ENCODE data around the gene SLMAP. TPM values are rescaled to one million over a fixed set of nuclear protein-coding genes. Genes with fewer than 3 reads are reported as not detected.

SLMAP gene
- total and polyA plus RNA-seq, 2 of the 13 experiments (the other 11 are each of a cell fraction or from before 2014, with no cell fraction given) = 24.0 to 48.3 TPM

DNA sequence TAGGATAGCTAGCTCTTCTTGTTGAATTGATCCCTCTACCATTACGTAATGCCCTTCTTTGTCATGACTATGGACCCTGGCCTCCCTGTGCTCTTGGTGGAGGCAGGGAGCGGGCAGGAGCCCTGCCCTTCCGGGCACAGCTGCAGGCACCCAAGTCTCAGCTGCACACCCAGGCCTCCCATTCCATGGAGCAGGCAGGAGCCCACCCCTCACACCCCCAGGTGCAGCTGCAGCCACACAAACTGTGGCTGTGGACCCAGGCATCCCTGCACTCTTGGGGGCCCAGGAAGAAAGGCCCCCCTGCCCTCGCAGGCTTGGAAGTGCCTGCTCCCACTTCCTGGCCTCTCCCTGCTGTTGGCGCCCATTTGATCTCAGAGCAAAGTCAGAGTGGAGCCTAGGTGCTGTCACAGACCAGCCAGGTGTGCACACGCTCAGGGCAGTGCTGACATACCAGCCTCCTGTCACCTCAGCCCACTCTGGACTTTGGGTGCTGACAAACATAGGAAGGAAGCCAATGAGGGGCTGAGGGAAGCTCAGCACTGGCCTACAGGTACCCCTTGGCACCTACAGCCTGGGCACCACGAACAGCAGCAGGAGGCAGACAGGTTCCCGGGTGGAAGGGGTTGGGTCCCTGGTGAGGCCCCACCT lies 53.0 kb downstream of the SLMAP start (continued):
- TF ChIP-seq ATF7 (IDR thresholded peaks at IDR 0.05) (peak; percentile 22; the same call in 1 of the 2 replicates), ATF7 (CRISPR knock-in tag; IDR thresholded peaks at IDR 0.05) (0 out of 2 replicates have a peak, but pooled peaks have one; percentile 53), SOX5 (CRISPR knock-in tag; IDR thresholded peaks at IDR 0.05; ENCODE audit: borderline replicate concordance) (0 out of 2 replicates have a peak, but pooled peaks have one; percentile 25), SPEN (CRISPR knock-in tag; IDR thresholded peaks at IDR 0.05; ENCODE audit: low read depth) (0 out of 2 replicates have a peak, but pooled peaks have one; percentile 27), ZEB1 (IDR thresholded peaks at IDR 0.05; ENCODE audit: insufficient replicate concordance, low read depth) (peak; percentile 67), ZMYM3 (CRISPR knock-in tag; IDR thresholded peaks at IDR 0.05) (0 out of 2 replicates have a peak, but pooled peaks have one; percentile 30), ZNF792 (CRISPR knock-in tag; IDR thresholded peaks at IDR 0.05) (no peak), FOXC1 (CRISPR knock-in tag; IDR thresholded peaks at IDR 0.05; ENCODE audit: borderline replicate concordance) (0 out of 2 replicates have a peak, but pooled peaks have one; percentile 14), CEBPG (CRISPR knock-in tag; IDR thresholded peaks at IDR 0.05) (peak; percentile 76), HDAC6 (IDR thresholded peaks at IDR 0.05; ENCODE audit: low read depth, low read length) (no peak), ZNF644 (CRISPR knock-in tag; IDR thresholded peaks at IDR 0.05; ENCODE audit: low read depth) (peak; percentile 78; the same call in 1 of the 2 replicates), MYC (CRISPR knock-in tag; IDR thresholded peaks at IDR 0.05; ENCODE audit: borderline replicate concordance) (0 out of 2 replicates have a peak, but pooled peaks have one; percentile 13), ZBTB8A (CRISPR knock-in tag; IDR thresholded peaks at IDR 0.05; ENCODE audit: borderline replicate concordance, low read depth) (no peak)
- TF ChIP-seq, protein P1, sequence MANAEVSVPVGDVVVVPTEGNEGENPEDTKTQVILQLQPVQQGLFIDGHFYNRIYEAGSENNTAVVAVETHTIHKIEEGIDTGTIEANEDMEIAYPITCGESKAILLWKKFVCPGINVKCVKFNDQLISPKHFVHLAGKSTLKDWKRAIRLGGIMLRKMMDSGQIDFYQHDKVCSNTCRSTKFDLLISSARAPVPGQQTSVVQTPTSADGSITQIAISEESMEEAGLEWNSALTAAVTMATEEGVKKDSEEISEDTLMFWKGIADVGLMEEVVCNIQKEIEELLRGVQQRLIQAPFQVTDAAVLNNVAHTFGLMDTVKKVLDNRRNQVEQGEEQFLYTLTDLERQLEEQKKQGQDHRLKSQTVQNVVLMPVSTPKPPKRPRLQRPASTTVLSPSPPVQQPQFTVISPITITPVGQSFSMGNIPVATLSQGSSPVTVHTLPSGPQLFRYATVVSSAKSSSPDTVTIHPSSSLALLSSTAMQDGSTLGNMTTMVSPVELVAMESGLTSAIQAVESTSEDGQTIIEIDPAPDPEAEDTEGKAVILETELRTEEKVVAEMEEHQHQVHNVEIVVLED (CRISPR knock-in tag; IDR thresholded peaks at IDR 0.05; ENCODE audit: borderline replicate concordance) = no peak
- TF ChIP-seq, protein P2, sequence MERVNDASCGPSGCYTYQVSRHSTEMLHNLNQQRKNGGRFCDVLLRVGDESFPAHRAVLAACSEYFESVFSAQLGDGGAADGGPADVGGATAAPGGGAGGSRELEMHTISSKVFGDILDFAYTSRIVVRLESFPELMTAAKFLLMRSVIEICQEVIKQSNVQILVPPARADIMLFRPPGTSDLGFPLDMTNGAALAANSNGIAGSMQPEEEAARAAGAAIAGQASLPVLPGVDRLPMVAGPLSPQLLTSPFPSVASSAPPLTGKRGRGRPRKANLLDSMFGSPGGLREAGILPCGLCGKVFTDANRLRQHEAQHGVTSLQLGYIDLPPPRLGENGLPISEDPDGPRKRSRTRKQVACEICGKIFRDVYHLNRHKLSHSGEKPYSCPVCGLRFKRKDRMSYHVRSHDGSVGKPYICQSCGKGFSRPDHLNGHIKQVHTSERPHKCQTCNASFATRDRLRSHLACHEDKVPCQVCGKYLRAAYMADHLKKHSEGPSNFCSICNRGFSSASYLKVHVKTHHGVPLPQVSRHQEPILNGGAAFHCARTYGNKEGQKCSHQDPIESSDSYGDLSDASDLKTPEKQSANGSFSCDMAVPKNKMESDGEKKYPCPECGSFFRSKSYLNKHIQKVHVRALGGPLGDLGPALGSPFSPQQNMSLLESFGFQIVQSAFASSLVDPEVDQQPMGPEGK (CRISPR knock-in tag; IDR thresholded peaks at IDR 0.05) = peak; percentile 60
- TF ChIP-seq, protein P3, sequence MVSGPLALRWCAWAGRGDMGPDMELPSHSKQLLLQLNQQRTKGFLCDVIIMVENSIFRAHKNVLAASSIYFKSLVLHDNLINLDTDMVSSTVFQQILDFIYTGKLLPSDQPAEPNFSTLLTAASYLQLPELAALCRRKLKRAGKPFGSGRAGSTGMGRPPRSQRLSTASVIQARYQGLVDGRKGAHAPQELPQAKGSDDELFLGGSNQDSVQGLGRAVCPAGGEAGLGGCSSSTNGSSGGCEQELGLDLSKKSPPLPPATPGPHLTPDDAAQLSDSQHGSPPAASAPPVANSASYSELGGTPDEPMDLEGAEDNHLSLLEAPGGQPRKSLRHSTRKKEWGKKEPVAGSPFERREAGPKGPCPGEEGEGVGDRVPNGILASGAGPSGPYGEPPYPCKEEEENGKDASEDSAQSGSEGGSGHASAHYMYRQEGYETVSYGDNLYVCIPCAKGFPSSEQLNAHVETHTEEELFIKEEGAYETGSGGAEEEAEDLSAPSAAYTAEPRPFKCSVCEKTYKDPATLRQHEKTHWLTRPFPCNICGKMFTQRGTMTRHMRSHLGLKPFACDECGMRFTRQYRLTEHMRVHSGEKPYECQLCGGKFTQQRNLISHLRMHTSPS (CRISPR knock-in tag; IDR thresholded peaks at IDR 0.05; ENCODE audit: low read depth) = peak; percentile 85; the same call in 1 of the 2 replicates
- TF ChIP-seq, protein P4, sequence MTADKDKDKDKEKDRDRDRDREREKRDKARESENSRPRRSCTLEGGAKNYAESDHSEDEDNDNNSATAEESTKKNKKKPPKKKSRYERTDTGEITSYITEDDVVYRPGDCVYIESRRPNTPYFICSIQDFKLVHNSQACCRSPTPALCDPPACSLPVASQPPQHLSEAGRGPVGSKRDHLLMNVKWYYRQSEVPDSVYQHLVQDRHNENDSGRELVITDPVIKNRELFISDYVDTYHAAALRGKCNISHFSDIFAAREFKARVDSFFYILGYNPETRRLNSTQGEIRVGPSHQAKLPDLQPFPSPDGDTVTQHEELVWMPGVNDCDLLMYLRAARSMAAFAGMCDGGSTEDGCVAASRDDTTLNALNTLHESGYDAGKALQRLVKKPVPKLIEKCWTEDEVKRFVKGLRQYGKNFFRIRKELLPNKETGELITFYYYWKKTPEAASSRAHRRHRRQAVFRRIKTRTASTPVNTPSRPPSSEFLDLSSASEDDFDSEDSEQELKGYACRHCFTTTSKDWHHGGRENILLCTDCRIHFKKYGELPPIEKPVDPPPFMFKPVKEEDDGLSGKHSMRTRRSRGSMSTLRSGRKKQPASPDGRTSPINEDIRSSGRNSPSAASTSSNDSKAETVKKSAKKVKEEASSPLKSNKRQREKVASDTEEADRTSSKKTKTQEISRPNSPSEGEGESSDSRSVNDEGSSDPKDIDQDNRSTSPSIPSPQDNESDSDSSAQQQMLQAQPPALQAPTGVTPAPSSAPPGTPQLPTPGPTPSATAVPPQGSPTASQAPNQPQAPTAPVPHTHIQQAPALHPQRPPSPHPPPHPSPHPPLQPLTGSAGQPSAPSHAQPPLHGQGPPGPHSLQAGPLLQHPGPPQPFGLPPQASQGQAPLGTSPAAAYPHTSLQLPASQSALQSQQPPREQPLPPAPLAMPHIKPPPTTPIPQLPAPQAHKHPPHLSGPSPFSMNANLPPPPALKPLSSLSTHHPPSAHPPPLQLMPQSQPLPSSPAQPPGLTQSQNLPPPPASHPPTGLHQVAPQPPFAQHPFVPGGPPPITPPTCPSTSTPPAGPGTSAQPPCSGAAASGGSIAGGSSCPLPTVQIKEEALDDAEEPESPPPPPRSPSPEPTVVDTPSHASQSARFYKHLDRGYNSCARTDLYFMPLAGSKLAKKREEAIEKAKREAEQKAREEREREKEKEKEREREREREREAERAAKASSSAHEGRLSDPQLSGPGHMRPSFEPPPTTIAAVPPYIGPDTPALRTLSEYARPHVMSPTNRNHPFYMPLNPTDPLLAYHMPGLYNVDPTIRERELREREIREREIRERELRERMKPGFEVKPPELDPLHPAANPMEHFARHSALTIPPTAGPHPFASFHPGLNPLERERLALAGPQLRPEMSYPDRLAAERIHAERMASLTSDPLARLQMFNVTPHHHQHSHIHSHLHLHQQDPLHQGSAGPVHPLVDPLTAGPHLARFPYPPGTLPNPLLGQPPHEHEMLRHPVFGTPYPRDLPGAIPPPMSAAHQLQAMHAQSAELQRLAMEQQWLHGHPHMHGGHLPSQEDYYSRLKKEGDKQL (CRISPR knock-in tag; IDR thresholded peaks at IDR 0.05; ENCODE audit: low read depth) = no peak
